Trophoblast cell (in vitro differentiated cells and primary cell): ENCODE data around the gene MAPRE3.

ENCODE experiments used
- DNase-seq, 2 donors: peaks; one replicate each; pipeline ENCODE4 v3.0.0-alpha.2; 2016
- H2AFZ ChIP-seq: 2 replicates; pipeline ENCODE4 v1.6.1; 2013; ENCODE audit warnings: low read length, moderate library complexity, mild to moderate bottlenecking; ENCODE audit not compliant: insufficient read depth, poor library complexity
- H2AK5ac ChIP-seq: 2 replicates; pipeline ENCODE4 v1.6.1; 2013; ENCODE audit warnings: mild to moderate bottlenecking, low read length
- H2BK120ac ChIP-seq: 2 replicates; pipeline ENCODE4 v1.6.1; 2013; ENCODE audit warnings: low read length, mild to moderate bottlenecking, moderate library complexity; ENCODE audit not compliant: insufficient read depth, poor library complexity
- H2BK12ac ChIP-seq: 2 replicates; pipeline ENCODE4 v1.6.1; 2013; ENCODE audit warnings: mild to moderate bottlenecking, low read length, moderate library complexity
- H2BK5ac ChIP-seq: 2 replicates; pipeline ENCODE4 v1.6.1; 2013; ENCODE audit warnings: low read length, low read depth, moderate library complexity, mild to moderate bottlenecking; ENCODE audit not compliant: poor library complexity
- H3K14ac ChIP-seq: 2 replicates; pipeline ENCODE4 v1.6.1; 2013; ENCODE audit warnings: mild to moderate bottlenecking, low read length
- H3K18ac ChIP-seq: 2 replicates; pipeline ENCODE4 v1.6.1; 2013; ENCODE audit warnings: mild to moderate bottlenecking, low read length
- H3K23ac ChIP-seq: 2 replicates; pipeline ENCODE4 v1.6.1; 2013; ENCODE audit warnings: low read length
- H3K27ac ChIP-seq: 2 replicates; pipeline ENCODE4 v1.5.1; 2013; ENCODE audit warnings: low read depth, mild to moderate bottlenecking, inconsistent platforms, low read length, moderate library complexity
- H3K27me3 ChIP-seq: 2 replicates; pipeline ENCODE4 v1.6.1; 2013; ENCODE audit warnings: inconsistent platforms, mild to moderate bottlenecking, low read length, moderate library complexity; ENCODE audit not compliant: insufficient read depth
- H3K36me3 ChIP-seq, 2 experiments: 1 replicate in 1 of 2; 2 replicates in 1 of 2; pipeline ENCODE4 v1.6.1; 2013; ENCODE audit warnings: low read length in 2 of 2, mild to moderate bottlenecking in 2 of 2, moderate library complexity in 1 of 2; ENCODE audit not compliant: insufficient read depth in 2 of 2, control insufficient read depth in 1 of 2
- H3K4ac ChIP-seq: 2 replicates; pipeline ENCODE4 v1.6.1; 2013; ENCODE audit warnings: low read depth, mild to moderate bottlenecking, low read length, moderate library complexity
- H3K4me1 ChIP-seq, 2 experiments: 1 replicate in 1 of 2; 2 replicates in 1 of 2; pipeline ENCODE4 v1.6.1; 2013; ENCODE audit warnings: low read length in 2 of 2, mild to moderate bottlenecking in 2 of 2, moderate library complexity in 1 of 2; ENCODE audit not compliant: insufficient read depth in 2 of 2, control insufficient read depth in 1 of 2
- H3K4me2 ChIP-seq: 2 replicates; pipeline ENCODE4 v1.6.1; 2013; ENCODE audit warnings: inconsistent platforms, mild to moderate bottlenecking, low read length, moderate library complexity
- H3K4me3 ChIP-seq: 2 replicates; pipeline ENCODE4 v1.5.1; 2013; ENCODE audit warnings: mild to moderate bottlenecking, low read depth, low read length, inconsistent platforms
- H3K79me1 ChIP-seq: one replicate; pipeline ENCODE4 v1.6.1; 2013; ENCODE audit warnings: low read length
- H3K79me2 ChIP-seq: 2 replicates; pipeline ENCODE4 v1.6.1; 2013; ENCODE audit warnings: low read length, mild to moderate bottlenecking; ENCODE audit not compliant: control insufficient read depth, insufficient read depth, poor library complexity
- H3K9ac ChIP-seq: 2 replicates; pipeline ENCODE4 v1.6.1; 2013; ENCODE audit warnings: mild to moderate bottlenecking, low read length
- H3K9me3 ChIP-seq: 2 replicates; pipeline ENCODE4 v1.6.1; 2013; ENCODE audit warnings: low read depth, mild to moderate bottlenecking, control low read depth, inconsistent platforms, low read length; ENCODE audit not compliant: insufficient read depth
- H4K12ac ChIP-seq: 2 replicates; pipeline ENCODE4 v1.6.1; 2013; ENCODE audit warnings: low read depth, mild to moderate bottlenecking, low read length, moderate library complexity
- H4K8ac ChIP-seq: 2 replicates; pipeline ENCODE4 v1.6.1; 2013; ENCODE audit warnings: low read depth, mild to moderate bottlenecking, low read length, moderate library complexity
- H4K91ac ChIP-seq: one replicate; pipeline ENCODE4 v1.6.1; 2013; ENCODE audit warnings: low read depth, mild to moderate bottlenecking, low read length, moderate library complexity
- WGBS: extraction: QIAGEN DNeasy Blood & Tissue Kit; methylation state at CpG from one replicate; pipeline ENCODE4 v1.1.7; 2013; ENCODE audit warnings: missing lambda C conversion rate; ENCODE audit not compliant: insufficient read length, insufficient coverage; ENCODE audit errors: extremely low coverage; 5-methylcytosine and 5-hydroxymethylcytosine counted together

Gene MAPRE3

GRCh38 chr2:26945991-26946750, 24.3 kb upstream of the MAPRE3 start:
- no CpG with 5 or more reads among the region's 12 CpGs for WGBS
- H3K4me2 ChIP-seq: no peak overlapping the region
- H2AK5ac ChIP-seq: no peak overlapping the region

DNA sequence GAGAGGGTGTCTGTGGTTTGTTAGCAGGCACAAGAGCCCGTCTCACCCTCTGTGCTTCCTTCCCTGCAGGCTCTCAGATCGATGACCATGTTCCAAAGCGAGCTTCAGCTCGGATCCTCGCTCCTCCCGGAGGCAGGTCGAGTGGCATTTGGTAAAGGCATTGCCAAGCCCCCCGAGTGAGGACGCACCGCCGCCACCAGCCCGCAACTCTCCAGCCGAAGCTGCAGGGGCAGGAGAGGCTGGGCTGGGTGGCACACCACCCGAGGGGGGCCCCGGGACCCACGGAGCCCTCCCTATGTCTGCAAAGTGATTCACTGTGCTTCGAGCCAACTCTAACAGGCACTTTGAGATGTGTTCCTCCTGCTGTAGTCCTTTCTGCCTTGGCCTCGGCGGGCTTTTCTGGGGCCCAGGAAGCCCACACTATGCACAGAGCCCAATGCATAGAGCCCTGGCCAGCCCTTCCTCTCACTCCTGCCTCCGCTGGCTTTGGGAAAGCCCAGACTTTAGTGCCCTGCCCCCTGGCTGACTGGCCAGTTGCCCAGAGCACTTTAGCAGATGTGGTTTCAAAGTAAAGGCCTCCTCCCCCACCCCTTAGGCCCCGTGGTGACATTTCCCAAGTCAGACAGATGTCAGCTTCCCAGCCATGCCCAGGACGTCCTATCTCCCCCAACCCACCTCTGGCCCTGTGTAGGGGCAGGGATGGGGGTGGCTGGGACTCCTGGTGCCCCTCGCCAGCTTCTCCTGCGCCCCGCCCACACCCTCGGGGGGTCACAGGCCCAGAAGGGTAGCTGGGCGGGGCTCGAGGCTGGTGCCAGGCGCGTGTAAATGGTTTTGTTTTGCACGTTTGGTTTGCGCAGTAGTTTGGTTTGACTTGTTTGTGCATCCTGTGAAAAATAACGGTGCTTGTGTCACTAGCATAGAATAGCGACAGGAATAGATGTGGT, 23.3 kb upstream of the MAPRE3 start:
- no peak overlapping the region for H3K4me3 ChIP-seq
- no peak overlapping the region for H4K12ac ChIP-seq
- DNase-seq: peak in 1 of 2 donors; percentile 9
- H3K27me3 ChIP-seq: no peaks in the 10 kb centered on the region
- no peaks in the 10 kb centered on the region for H3K79me2 ChIP-seq
- no peak overlapping the region for H2AK5ac ChIP-seq
- H3K9me3 ChIP-seq: peaks cover 5% of the 10 kb centered on the region
- H2BK120ac ChIP-seq: no peak overlapping the region
- no peaks in the 10 kb centered on the region for H3K36me3 ChIP-seq
- H3K4ac ChIP-seq: no peak overlapping the region
- H3K14ac ChIP-seq: no peak overlapping the region
- no peaks in the 10 kb centered on the region for H3K4me1 ChIP-seq
- no peak overlapping the region for H3K4me2 ChIP-seq
- no CpG with 5 or more reads among the region's 34 CpGs for WGBS
- H4K91ac ChIP-seq: no peak overlapping the region
- H3K23ac ChIP-seq: no peak overlapping the region
- H3K27ac ChIP-seq: no peak overlapping the region
- H3K18ac ChIP-seq: no peak overlapping the region
- H2AFZ ChIP-seq: no peak overlapping the region
- no peak overlapping the region for H2BK12ac ChIP-seq
- no peak overlapping the region for H3K9ac ChIP-seq
- H4K8ac ChIP-seq: no peak overlapping the region
- H2BK5ac ChIP-seq: no peak overlapping the region
- no peaks in the 10 kb centered on the region for H3K79me1 ChIP-seq

More at GRCh38 chr2:26945991-26946750, 24.3 kb upstream of the MAPRE3 start:
- no peak overlapping the region for H3K4me3 ChIP-seq
- no peak overlapping the region for H3K4ac ChIP-seq
- no peaks in the 10 kb centered on the region for H3K4me1 ChIP-seq
- no peak overlapping the region for H2AFZ ChIP-seq
- no peaks in the 10 kb centered on the region for H3K36me3 ChIP-seq
- H2BK120ac ChIP-seq: no peak overlapping the region
- no peak overlapping the region for H2BK12ac ChIP-seq
- no peaks in the 10 kb centered on the region for H3K27me3 ChIP-seq
- no peak overlapping the region for H3K14ac ChIP-seq
- no peak overlapping the region for H3K27ac ChIP-seq
- no peak overlapping the region for H4K8ac ChIP-seq
- H4K91ac ChIP-seq: no peak overlapping the region
- no peak overlapping the region for H3K18ac ChIP-seq
- no peaks in the 10 kb centered on the region for H3K79me2 ChIP-seq
- no peak for DNase-seq
- no peaks in the 10 kb centered on the region for H3K79me1 ChIP-seq
- H3K9me3 ChIP-seq: peaks cover 5% of the 10 kb centered on the region
- H3K9ac ChIP-seq: no peak overlapping the region
- H4K12ac ChIP-seq: no peak overlapping the region
- H2BK5ac ChIP-seq: no peak overlapping the region
- no peak overlapping the region for H3K23ac ChIP-seq

DNA sequence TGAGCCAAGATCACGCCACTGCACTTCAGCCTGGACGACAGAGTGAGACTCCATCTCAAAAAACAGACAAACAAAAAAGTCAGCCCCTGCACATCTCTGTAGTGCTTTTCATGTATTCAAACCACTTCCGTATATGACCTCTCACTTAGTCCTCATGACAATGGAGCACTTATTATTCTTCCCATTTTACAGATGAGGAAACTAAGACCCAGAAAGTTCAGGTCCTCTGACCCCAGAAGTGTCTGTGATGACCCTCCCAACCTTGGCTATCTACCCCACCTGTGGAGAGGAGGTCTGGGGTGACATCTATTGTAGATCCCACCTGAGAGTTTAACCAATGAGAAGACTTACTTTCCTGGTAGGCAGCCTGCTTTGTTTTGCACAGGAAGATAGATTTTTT, 21.6 kb upstream of the MAPRE3 start:
- Histone ChIP-seq H3K4ac (no peak overlapping the region), H3K14ac (no peak overlapping the region), H4K8ac (no peak overlapping the region), H2BK12ac (no peak overlapping the region), H3K79me1 (no peaks in the 10 kb centered on the region), H2AFZ (no peak overlapping the region), H3K4me3 (no peak overlapping the region), H3K36me3 (no peaks in the 10 kb centered on the region), H2BK120ac (no peak overlapping the region), H3K27ac (no peak overlapping the region), H3K23ac (no peak overlapping the region), H2AK5ac (no peak overlapping the region), H3K27me3 (no peaks in the 10 kb centered on the region), H3K18ac (no peak overlapping the region), H3K9ac (no peak overlapping the region), H4K12ac (no peak overlapping the region), H3K79me2 (no peaks in the 10 kb centered on the region), H3K4me1 (no peaks in the 10 kb centered on the region), H4K91ac (no peak overlapping the region), H3K9me3 (peaks cover 5% of the 10 kb centered on the region), H3K4me2 (no peak overlapping the region), H2BK5ac (no peak overlapping the region)
- DNase-seq: no peak
- no CpG with 5 or more reads among the region's 3 CpGs for WGBS

GRCh38 chr2:26950246-26950645, 20.2 kb upstream of the MAPRE3 start:
- no peaks in the 10 kb centered on the region for H3K4me1 ChIP-seq
- no peak overlapping the region for H4K12ac ChIP-seq
- H4K8ac ChIP-seq: no peak overlapping the region
- no peak overlapping the region for H2AFZ ChIP-seq
- no peaks in the 10 kb centered on the region for H3K36me3 ChIP-seq
- no peaks in the 10 kb centered on the region for H3K27me3 ChIP-seq
- no peak overlapping the region for H2AK5ac ChIP-seq
- H3K4ac ChIP-seq: no peak overlapping the region
- H3K79me2 ChIP-seq: no peaks in the 10 kb centered on the region
- WGBS: no CpG with 5 or more reads among the region's 5 CpGs
- H3K27ac ChIP-seq: no peak overlapping the region
- H2BK5ac ChIP-seq: no peak overlapping the region
- H2BK12ac ChIP-seq: no peak overlapping the region
- no peak overlapping the region for H2BK120ac ChIP-seq
- no peak overlapping the region for H3K4me3 ChIP-seq
- peaks cover 4% of the 10 kb centered on the region for H3K9me3 ChIP-seq
- H3K18ac ChIP-seq: no peak overlapping the region
- no peak overlapping the region for H4K91ac ChIP-seq
- H3K14ac ChIP-seq: no peak overlapping the region
- H3K9ac ChIP-seq: no peak overlapping the region
- H3K79me1 ChIP-seq: no peaks in the 10 kb centered on the region
- no peak for DNase-seq
- H3K4me2 ChIP-seq: no peak overlapping the region
- no peak overlapping the region for H3K23ac ChIP-seq
